ENCODE data around the gene PMF1.
A peak's percentile ranks its signal among the peaks of the same experiment; 100 is the strongest.

PMF1 gene

DNA sequence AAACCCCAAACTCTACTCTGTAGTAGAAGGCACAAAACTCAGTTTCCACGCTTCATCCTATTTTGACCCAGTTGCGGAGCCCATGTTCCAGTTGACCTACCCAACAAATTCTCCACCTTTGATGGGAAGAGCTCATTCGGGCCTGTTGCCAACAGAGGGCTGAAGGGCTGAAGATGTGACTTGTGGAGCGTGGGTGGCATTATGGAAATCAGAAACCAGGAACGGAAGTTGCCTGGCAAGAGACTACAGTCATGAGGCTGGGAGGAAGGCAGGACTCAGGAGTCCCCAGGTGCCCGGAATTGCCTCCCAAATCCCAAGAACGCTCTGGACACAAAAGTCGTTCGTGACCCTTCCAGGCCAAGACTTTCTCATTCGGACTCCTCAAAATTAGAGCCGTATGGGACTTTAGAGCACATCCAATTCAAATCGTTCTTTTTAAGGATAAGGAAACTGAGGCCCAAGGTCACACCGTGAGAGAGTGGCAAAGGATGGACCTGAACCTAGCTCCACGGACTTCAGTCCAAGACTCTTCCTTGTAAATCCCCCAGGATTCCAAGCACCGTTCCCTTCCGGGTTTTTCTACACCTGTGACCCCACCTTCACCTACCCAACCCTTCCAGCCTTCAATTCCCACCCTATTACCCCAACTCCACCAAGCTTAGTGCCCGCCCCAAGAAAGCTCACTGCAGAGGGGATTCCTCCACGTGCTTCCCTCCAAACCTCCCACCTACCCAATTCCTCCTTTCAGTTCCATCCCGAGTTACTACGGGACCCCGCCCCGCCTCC, 69.1 kb downstream of the PMF1 start:
- no peak for DNase-seq (ENCODE audit: extremely low read depth, low read depth)
- TF ChIP-seq, protein P1, sequence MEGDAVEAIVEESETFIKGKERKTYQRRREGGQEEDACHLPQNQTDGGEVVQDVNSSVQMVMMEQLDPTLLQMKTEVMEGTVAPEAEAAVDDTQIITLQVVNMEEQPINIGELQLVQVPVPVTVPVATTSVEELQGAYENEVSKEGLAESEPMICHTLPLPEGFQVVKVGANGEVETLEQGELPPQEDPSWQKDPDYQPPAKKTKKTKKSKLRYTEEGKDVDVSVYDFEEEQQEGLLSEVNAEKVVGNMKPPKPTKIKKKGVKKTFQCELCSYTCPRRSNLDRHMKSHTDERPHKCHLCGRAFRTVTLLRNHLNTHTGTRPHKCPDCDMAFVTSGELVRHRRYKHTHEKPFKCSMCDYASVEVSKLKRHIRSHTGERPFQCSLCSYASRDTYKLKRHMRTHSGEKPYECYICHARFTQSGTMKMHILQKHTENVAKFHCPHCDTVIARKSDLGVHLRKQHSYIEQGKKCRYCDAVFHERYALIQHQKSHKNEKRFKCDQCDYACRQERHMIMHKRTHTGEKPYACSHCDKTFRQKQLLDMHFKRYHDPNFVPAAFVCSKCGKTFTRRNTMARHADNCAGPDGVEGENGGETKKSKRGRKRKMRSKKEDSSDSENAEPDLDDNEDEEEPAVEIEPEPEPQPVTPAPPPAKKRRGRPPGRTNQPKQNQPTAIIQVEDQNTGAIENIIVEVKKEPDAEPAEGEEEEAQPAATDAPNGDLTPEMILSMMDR (IDR thresholded peaks at IDR 0.05; ENCODE audit: low read depth, low read length, missing control alignments) = no peak
- peak overlapping the region; percentile 77 for H3K4me3 ChIP-seq (replicated peaks; ENCODE audit: low read depth, low read length)

- TF ChIP-seq, protein P1 (IDR thresholded peaks at IDR 0.05; ENCODE audit: low read depth, low read length, missing control alignments) = no peak
- peak within 1 kb of the TSS; percentile 77 for H3K4me3 ChIP-seq (replicated peaks; ENCODE audit: low read depth, low read length)
- DNase-seq (ENCODE audit: extremely low read depth, low read depth) = peak; percentile 98
Measured at GRCh38 chr1:156282479-156283222, 69.8 kb downstream of the PMF1 start, which contains the start of gene SMG5. Gene SMG5, minus strand, starts transcription at chr1:156282825. Its CDS starts 145 bp downstream, at chr1:156282680.

DNA sequence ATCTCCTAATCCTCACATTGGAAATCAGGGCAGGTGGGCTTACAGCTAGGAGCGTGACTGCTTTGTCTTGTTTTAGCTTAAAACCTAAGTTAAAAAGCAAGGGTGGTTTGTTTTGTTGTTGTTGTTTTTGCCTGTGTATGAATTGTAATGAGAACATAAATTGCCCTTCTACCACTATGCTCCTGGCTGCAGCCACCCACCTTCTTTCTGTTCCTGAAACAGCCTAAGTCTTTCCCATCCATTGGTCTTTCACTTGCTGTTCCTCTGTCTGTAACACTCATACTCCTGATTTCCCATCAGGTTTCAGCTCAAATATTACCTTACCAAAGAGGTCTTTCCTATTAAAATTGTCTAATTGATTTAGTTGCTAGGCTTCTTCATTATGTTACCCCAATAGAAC, 70.7 kb downstream of the PMF1 start:
- no peak for DNase-seq (ENCODE audit: extremely low read depth, low read depth)
- peak overlapping the region; percentile 77 for H3K4me3 ChIP-seq (replicated peaks; ENCODE audit: low read depth, low read length)
- TF ChIP-seq, protein P1 (IDR thresholded peaks at IDR 0.05; ENCODE audit: low read depth, low read length, missing control alignments) = no peak

- TF ChIP-seq, protein P1 (IDR thresholded peaks at IDR 0.05; ENCODE audit: low read depth, low read length, missing control alignments) = no peak
- DNase-seq (ENCODE audit: extremely low read depth, low read depth) = no peak
Measured at GRCh38 chr1:156284112-156284511, 71.3 kb downstream of the PMF1 start, which contains the start of gene TMEM79. Gene TMEM79, plus strand, starts transcription at chr1:156284325. Its CDS starts 902 bp downstream, at chr1:156285227.

DNA sequence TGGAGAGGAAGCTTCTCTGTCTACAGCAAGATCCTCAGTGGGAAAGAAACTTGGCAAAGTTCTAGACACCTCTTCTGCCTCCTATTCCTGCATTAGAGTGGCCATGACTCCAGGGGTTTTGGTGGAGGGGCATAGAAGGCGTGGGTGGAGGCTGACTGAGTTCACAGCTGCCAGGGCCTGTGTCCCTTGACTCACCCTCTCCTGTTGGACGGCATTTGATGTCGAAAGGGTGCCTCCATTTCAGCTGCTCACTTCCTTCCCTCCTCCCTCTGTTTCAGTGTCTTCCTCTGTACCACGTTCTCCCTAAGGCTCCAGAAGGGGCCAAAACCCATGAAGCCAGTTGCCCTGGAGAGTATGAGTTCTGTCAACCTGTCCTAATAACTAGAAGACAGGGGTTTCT, 72.0 kb downstream of the PMF1 start:
- no peak overlapping the region for H3K4me3 ChIP-seq (replicated peaks; ENCODE audit: low read depth, low read length)

More at GRCh38 chr1:156284112-156284511, 71.3 kb downstream of the PMF1 start, which contains the start of gene TMEM79:
- peak within 1 kb of the TSS; percentile 77 for H3K4me3 ChIP-seq (replicated peaks; ENCODE audit: low read depth, low read length)

DNA sequence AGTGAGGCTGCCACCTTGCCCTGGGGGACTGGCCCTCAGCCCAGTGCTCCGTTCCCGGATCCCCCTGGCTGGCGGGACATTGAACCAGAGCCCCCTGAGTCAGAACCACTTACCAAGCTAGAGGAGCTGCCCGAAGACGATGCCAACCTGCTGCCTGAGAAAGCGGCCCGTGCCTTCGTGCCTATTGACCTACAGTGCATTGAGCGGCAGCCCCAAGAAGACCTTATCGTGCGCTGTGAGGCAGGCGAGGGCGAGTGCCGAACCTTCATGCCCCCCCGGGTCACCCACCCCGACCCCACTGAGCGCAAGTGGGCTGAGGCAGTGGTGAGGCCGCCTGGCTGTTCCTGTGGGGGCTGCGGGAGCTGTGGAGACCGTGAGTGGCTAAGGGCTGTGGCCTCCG, 72.6 kb downstream of the PMF1 start:
- no peak for DNase-seq (ENCODE audit: extremely low read depth, low read depth)
- TF ChIP-seq, protein P1 (IDR thresholded peaks at IDR 0.05; ENCODE audit: low read depth, low read length, missing control alignments) = no peak
- no peak overlapping the region for H3K4me3 ChIP-seq (replicated peaks; ENCODE audit: low read depth, low read length)

More for the DNA sequence above, 72.0 kb downstream of the PMF1 start:
- TF ChIP-seq, protein P1 (IDR thresholded peaks at IDR 0.05; ENCODE audit: low read depth, low read length, missing control alignments) = no peak
- no peak for DNase-seq (ENCODE audit: extremely low read depth, low read depth)
